Smooth muscle cell (in vitro differentiated cells): ENCODE measurements around the gene BRCA1. TPM values are rescaled to one million over a fixed set of nuclear protein-coding genes. Genes with fewer than 3 reads are reported as not detected.
"Not testable (repeated sequence)": the region's sequence is repeated elsewhere in the genome, so short reads cannot be mapped to it uniquely, and the experiment has no call there.

Experiments
- DNase-seq: peaks from one replicate; lab custom pipeline; 2025; ENCODE audit not compliant: unreplicated experiment; lab: John Stamatoyannopoulos, UW
- H2AFZ ChIP-seq: fragments of 200-600 bp; sonication (generic); 2 replicates; pipeline ENCODE4 v1.6.0; 2016; ENCODE audit warnings: antibody characterized with exemption, low read depth, mild to moderate bottlenecking
- H3F3A ChIP-seq: fragments of 200-600 bp; sonication (generic); 2 replicates; pipeline ENCODE4 v1.6.0; 2017; ENCODE audit warnings: antibody characterized with exemption, low read depth
- H3K27ac ChIP-seq: fragments of 200-600 bp; sonication (generic); 2 replicates; pipeline ENCODE4 v1.5.1; 2016; ENCODE audit warnings: low read depth, mild to moderate bottlenecking
- H3K27me3 ChIP-seq: fragments of 200-600 bp; sonication (generic); 2 replicates; pipeline ENCODE4 v1.6.1; 2016; ENCODE audit warnings: low read depth, mild to moderate bottlenecking
- H3K36me3 ChIP-seq: fragments of 200-600 bp; sonication (generic); 2 replicates; pipeline ENCODE4 v1.5.1; 2016; ENCODE audit warnings: low read depth
- H3K4me1 ChIP-seq: fragments of 200-600 bp; sonication (generic); 2 replicates; pipeline ENCODE4 v1.5.1; 2016; ENCODE audit warnings: low read depth
- H3K4me2 ChIP-seq: fragments of 200-600 bp; sonication (generic); 2 replicates; pipeline ENCODE4 v1.6.0; 2016; ENCODE audit warnings: mild to moderate bottlenecking
- H3K4me3 ChIP-seq: fragments of 200-600 bp; sonication (generic); 2 replicates; pipeline ENCODE4 v1.5.1; 2016; ENCODE audit warnings: mild to moderate bottlenecking
- H3K79me2 ChIP-seq: fragments of 200-600 bp; sonication (generic); 2 replicates; pipeline ENCODE4 v1.6.0; 2016; ENCODE audit warnings: low read depth, mild to moderate bottlenecking
- H3K9ac ChIP-seq: fragments of 200-600 bp; sonication (generic); 2 replicates; pipeline ENCODE4 v1.6.0; 2016; ENCODE audit warnings: low read depth
- H3K9me3 ChIP-seq: fragments of 200-600 bp; sonication (generic); replicated peaks from 2 replicates; pipeline ENCODE4 v1.5.1; 2016; ENCODE audit warnings: low read depth
- H4K20me1 ChIP-seq: fragments of 200-600 bp; sonication (generic); 2 replicates; pipeline ENCODE4 v1.6.0; 2016; ENCODE audit warnings: low read depth
- WGBS: methylation state at CpG from one replicate; pipeline ENCODE4 v1.1.7; 2016; ENCODE audit warnings: low lambda C conversion rate; 5-methylcytosine and 5-hydroxymethylcytosine counted together
- polyA plus RNA-seq: library from polyadenylated mRNA; unstranded; fragments of >200 nt; fragmentation: Nextera tagmentation; extraction: Ambion mirVana; gene quantifications from 2 replicates; pipeline ENCODE4 v1.2.1, GENCODE V29; 2016
- total RNA-seq: library from RNA; depleted of rRNA; stranded (reverse); fragments of >200 nt; gene quantifications from 2 replicates; pipeline ENCODE4 v1.2.3, GENCODE V29; 2014
- TF ChIP-seq, protein P1 (sequence below): fragments of 200-600 bp; sonication (generic); IDR thresholded peaks from 2 replicates; pipeline ENCODE4 v1.5.1; 2017; ENCODE audit warnings: borderline replicate concordance, mild to moderate bottlenecking, antibody characterized with exemption; ENCODE audit not compliant: insufficient read depth, poor library complexity, severe bottlenecking

The BRCA1 gene
- total and polyA plus RNA-seq, 2 experiments from 2014 or later, result 5.4 to 22.7 TPM

DNA sequence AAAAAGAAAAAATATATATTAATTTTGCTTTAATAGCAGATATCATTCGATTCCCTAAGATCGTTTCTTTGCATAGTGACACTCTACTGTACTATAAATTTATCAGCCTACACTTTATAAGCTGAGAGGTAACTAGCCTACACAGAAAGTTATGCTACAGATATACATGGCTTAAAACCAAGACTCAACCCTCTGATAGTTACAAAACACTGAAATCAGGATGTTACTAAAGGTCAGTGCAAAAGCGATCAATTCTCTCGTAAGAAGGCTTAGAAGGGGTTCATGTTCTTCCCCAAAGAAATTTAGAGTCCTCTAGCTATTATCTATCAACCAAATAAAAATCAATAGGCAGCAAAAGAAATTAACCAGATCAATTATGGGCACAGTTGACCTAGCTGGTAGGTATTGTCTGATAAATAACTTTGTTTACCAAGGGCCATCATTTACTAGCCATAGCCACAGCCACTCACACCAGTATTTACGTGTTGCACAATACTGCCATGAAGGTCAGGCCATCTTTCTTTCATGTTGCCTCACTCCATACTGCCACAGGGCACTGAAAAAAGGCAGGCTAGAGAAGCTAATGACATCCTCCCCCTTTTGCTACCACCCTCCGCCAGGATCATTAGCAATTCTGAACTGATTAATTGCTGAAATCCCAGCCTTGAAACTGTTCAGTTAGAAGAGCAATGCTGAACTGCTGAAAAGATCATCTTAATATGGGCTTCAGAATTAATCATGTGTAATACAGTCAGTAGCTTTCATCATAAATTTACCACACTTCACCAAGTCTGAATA lies 56.4 kb downstream of the BRCA1 start:
- Histone ChIP-seq H3K4me2 (no peak overlapping the region), H3K4me1 (no peaks in the 10 kb centered on the region), H3K4me3 (no peak overlapping the region), H3K79me2 (no peaks in the 10 kb centered on the region), H4K20me1 (no peaks in the 10 kb centered on the region), H3K27me3 (no peaks in the 10 kb centered on the region), H3F3A (no peaks in the 10 kb centered on the region), H3K9ac (no peak overlapping the region), H3K27ac (no peak overlapping the region), H2AFZ (no peak overlapping the region), H3K9me3 (no peaks in the 10 kb centered on the region), H3K36me3 (no peaks in the 10 kb centered on the region)
- DNase-seq, result no peak
- TF ChIP-seq, protein P1, sequence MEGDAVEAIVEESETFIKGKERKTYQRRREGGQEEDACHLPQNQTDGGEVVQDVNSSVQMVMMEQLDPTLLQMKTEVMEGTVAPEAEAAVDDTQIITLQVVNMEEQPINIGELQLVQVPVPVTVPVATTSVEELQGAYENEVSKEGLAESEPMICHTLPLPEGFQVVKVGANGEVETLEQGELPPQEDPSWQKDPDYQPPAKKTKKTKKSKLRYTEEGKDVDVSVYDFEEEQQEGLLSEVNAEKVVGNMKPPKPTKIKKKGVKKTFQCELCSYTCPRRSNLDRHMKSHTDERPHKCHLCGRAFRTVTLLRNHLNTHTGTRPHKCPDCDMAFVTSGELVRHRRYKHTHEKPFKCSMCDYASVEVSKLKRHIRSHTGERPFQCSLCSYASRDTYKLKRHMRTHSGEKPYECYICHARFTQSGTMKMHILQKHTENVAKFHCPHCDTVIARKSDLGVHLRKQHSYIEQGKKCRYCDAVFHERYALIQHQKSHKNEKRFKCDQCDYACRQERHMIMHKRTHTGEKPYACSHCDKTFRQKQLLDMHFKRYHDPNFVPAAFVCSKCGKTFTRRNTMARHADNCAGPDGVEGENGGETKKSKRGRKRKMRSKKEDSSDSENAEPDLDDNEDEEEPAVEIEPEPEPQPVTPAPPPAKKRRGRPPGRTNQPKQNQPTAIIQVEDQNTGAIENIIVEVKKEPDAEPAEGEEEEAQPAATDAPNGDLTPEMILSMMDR, result no peak
- WGBS, result 95% methylated on average over 6 of the region's 6 CpGs

DNA sequence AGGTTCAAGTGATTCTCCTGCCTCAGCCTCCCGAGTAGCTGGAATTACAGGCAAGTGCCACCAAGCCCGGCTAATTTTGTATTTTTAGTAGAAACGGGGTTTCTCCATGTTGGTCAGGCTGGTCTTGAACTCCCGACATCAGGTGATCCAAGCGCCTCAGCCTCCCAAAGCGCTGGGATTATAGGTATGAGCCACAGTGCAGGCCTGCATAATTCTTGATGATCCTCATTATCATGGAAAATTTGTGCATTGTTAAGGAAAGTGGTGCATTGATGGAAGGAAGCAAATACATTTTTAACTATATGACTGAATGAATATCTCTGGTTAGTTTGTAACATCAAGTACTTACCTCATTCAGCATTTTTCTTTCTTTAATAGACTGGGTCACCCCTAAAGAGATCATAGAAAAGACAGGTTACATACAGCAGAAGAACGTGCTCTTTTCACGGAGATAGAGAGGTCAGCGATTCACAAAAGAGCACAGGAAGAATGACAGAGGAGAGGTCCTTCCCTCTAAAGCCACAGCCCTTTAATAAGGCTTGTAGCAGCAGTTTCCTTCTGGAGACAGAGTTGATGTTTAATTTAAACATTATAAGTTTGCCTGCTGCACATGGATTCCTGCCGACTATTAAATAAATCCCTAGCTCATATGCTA lies 62.1 kb downstream of the BRCA1 start:
- 93% methylated on average over 10 of the region's 10 CpGs for WGBS
- Histone ChIP-seq H3K36me3 (no peaks in the 10 kb centered on the region), H3F3A (no peaks in the 10 kb centered on the region), H3K27ac (no peak overlapping the region), H4K20me1 (no peaks in the 10 kb centered on the region), H3K4me3 (no peak overlapping the region), H3K27me3 (no peaks in the 10 kb centered on the region), H3K9ac (no peak overlapping the region), H2AFZ (no peak overlapping the region), H3K4me1 (no peaks in the 10 kb centered on the region), H3K79me2 (no peaks in the 10 kb centered on the region), H3K4me2 (no peak overlapping the region), H3K9me3 (no peaks in the 10 kb centered on the region)
- DNase-seq, result no peak
- TF ChIP-seq, protein P1, result no peak

DNA sequence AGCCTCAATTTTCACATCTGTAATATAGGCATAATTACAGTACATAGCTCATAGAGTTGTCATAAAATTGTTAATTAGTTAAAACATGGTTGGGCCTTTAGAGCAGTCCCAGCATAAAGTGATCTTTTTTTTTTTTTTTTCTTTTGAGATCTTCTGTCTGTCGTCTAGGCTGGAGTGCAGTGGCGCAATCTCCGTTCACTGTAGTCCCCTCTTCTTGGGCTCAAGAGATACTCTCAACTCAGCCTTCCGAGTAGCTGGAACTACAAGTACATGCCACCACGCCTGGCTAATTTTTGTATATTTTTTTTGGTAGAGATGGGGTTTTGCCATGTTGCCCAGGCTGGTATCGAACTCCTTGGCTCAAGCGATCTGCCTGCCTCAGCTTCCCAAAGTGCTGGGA lies 69.1 kb downstream of the BRCA1 start:
- Histone ChIP-seq H3K27ac (no peak overlapping the region), H3K9ac (no peak overlapping the region), H3F3A (no peaks in the 10 kb centered on the region), H3K79me2 (no peaks in the 10 kb centered on the region), H3K4me1 (no peaks in the 10 kb centered on the region), H3K4me2 (no peak overlapping the region), H4K20me1 (no peaks in the 10 kb centered on the region), H3K9me3 (no peaks in the 10 kb centered on the region), H2AFZ (no peak overlapping the region), H3K4me3 (no peak overlapping the region), H3K36me3 (no peaks in the 10 kb centered on the region), H3K27me3 (no peaks in the 10 kb centered on the region)
- 95% methylated on average over 7 of the region's 7 CpGs for WGBS
- no peak for DNase-seq
- TF ChIP-seq, protein P1, result no peak

GRCh38 chr17:43053008-43053407 lies 72.2 kb downstream of the BRCA1 start:
- not testable (repeated sequence) for H2AFZ ChIP-seq, H3K4me1 ChIP-seq, H3K9me3 ChIP-seq, H3K27ac ChIP-seq, H3F3A ChIP-seq, H3K9ac ChIP-seq, H3K27me3 ChIP-seq, H3K4me3 ChIP-seq, H3K79me2 ChIP-seq, H3K4me2 ChIP-seq, H4K20me1 ChIP-seq, DNase-seq, H3K36me3 ChIP-seq
- WGBS, result 98% methylated on average over 7 of the region's 7 CpGs
